OCI-LY7 (cell line): Measurements from ENCODE around the gene AFMID. TPM values are rescaled to one million over a fixed set of nuclear protein-coding genes. Genes with fewer than 3 reads are reported as not detected.

Experiments used
- BruUV-seq: library from RNA; stranded (reverse); fragments of 400-500 nt; replicated peaks from 2 replicates; lab custom pipeline; 2021; lab: Mats Ljungman, UMichigan
- CTCF ChIA-PET: fragments of 300-600 bp; sonication (Branson Sonifier 250); formaldehyde crosslinking; loops from one replicate; lab custom pipeline; 2022; ENCODE audit warnings: antibody characterized with exemption; ENCODE audit not compliant: unreplicated experiment; lab: Charles Lee
- POLR2A ChIA-PET: fragments of 300-600 bp; sonication (Branson Sonifier 250); formaldehyde crosslinking; loops from one replicate; lab custom pipeline; 2022; ENCODE audit warnings: antibody characterized with exemption; lab: Charles Lee
- DNase-seq: peaks from one replicate; pipeline ENCODE4 v3.0.0-alpha.2; 2015; ENCODE audit warnings: low spot score
- H2AFZ ChIP-seq: fragments of 200-600 bp; sonication (generic), shearing (Covaris generic); 2 replicates; pipeline ENCODE4 v1.6.1; 2014; ENCODE audit warnings: mild to moderate bottlenecking, antibody characterized with exemption, low read length, moderate library complexity
- H3K27ac ChIP-seq: fragments of 200-600 bp; sonication (generic); 2 replicates; pipeline ENCODE4 v1.5.1; 2014; ENCODE audit warnings: mixed run types, low read depth, mild to moderate bottlenecking, moderate library complexity, low read length, inconsistent platforms; ENCODE audit not compliant: poor library complexity, severe bottlenecking
- H3K36me3 ChIP-seq: fragments of 200-600 bp; sonication (generic); 2 replicates; pipeline ENCODE4 v1.6.1; 2014; ENCODE audit warnings: mild to moderate bottlenecking, antibody characterized with exemption, low read length, moderate library complexity, mixed read lengths; ENCODE audit not compliant: insufficient read depth
- H3K4me1 ChIP-seq: fragments of 200-600 bp; sonication (generic); 2 replicates; pipeline ENCODE4 v1.5.1; 2014; ENCODE audit warnings: mild to moderate bottlenecking, low read length; ENCODE audit not compliant: insufficient read depth, poor library complexity, severe bottlenecking
- H3K4me2 ChIP-seq: fragments of 200-600 bp; sonication (generic); 2 replicates; pipeline ENCODE4 v1.6.1; 2014; ENCODE audit warnings: mild to moderate bottlenecking, low read length
- H3K4me3 ChIP-seq: fragments of 200-600 bp; sonication (generic); 2 replicates; pipeline ENCODE4 v1.5.1; 2014; ENCODE audit warnings: mild to moderate bottlenecking, low read depth, low read length; ENCODE audit not compliant: poor library complexity, severe bottlenecking
- H3K79me2 ChIP-seq: fragments of 200-600 bp; sonication (generic); 2 replicates; pipeline ENCODE4 v1.6.1; 2016; ENCODE audit warnings: low read depth, mild to moderate bottlenecking, low read length, moderate library complexity, mixed read lengths; ENCODE audit not compliant: insufficient read depth
- H3K9me2 ChIP-seq: fragments of 200-600 bp; sonication (generic); 2 replicates; pipeline ENCODE4 v1.6.1; 2016; ENCODE audit warnings: mild to moderate bottlenecking, low read length, mixed read lengths; ENCODE audit not compliant: insufficient read depth
- H3K9me3 ChIP-seq: fragments of 200-600 bp; sonication (generic); 2 replicates; pipeline ENCODE4 v1.6.1; 2014; ENCODE audit warnings: mild to moderate bottlenecking, mixed run types, low read length, mixed read lengths
- H4K20me1 ChIP-seq: fragments of 200-600 bp; sonication (generic); 2 replicates; pipeline ENCODE4 v1.6.1; 2014; ENCODE audit warnings: mild to moderate bottlenecking, antibody characterized with exemption, low read length, moderate library complexity, mixed read lengths; ENCODE audit not compliant: insufficient read depth
- EZH2phosphoT487 ChIP-seq: fragments of 200-600 bp; sonication (generic); IDR thresholded peaks from 2 replicates; pipeline ENCODE4 v1.6.1; 2018; ENCODE audit warnings: low read depth, borderline replicate concordance, mild to moderate bottlenecking, mixed run types, antibody characterized with exemption, low read length, moderate library complexity, mixed read lengths
- intact Hi-C: fragments of 100-400 bp; cut with micrococcal nuclease; formaldehyde crosslinking; loops from one replicate; pipeline ENCODE4 v1.10.0; 2022; ENCODE audit not compliant: unreplicated experiment
- total RNA-seq, 2 experiments: library from RNA; depleted of rRNA in 1 of 2; stranded (reverse); fragments of >200 nt in 1 of 2; shearing (Covaris generic) in 1 of 2; gene quantifications; 2 replicates each; pipeline ENCODE4 v1.2.3, GENCODE V29; 2014 to 2022
- TF ChIP-seq, protein P1 (sequence below): fragments of 200-600 bp; sonication (generic); conservative IDR thresholded peaks from 2 replicates; pipeline ENCODE4 v1.5.1; 2014; ENCODE audit warnings: mild to moderate bottlenecking, antibody characterized with exemption, low read length, moderate library complexity, mixed read lengths

Gene AFMID
- total RNA-seq, 2 experiments from 2014 or later: 89.1 to 101 TPM

DNA sequence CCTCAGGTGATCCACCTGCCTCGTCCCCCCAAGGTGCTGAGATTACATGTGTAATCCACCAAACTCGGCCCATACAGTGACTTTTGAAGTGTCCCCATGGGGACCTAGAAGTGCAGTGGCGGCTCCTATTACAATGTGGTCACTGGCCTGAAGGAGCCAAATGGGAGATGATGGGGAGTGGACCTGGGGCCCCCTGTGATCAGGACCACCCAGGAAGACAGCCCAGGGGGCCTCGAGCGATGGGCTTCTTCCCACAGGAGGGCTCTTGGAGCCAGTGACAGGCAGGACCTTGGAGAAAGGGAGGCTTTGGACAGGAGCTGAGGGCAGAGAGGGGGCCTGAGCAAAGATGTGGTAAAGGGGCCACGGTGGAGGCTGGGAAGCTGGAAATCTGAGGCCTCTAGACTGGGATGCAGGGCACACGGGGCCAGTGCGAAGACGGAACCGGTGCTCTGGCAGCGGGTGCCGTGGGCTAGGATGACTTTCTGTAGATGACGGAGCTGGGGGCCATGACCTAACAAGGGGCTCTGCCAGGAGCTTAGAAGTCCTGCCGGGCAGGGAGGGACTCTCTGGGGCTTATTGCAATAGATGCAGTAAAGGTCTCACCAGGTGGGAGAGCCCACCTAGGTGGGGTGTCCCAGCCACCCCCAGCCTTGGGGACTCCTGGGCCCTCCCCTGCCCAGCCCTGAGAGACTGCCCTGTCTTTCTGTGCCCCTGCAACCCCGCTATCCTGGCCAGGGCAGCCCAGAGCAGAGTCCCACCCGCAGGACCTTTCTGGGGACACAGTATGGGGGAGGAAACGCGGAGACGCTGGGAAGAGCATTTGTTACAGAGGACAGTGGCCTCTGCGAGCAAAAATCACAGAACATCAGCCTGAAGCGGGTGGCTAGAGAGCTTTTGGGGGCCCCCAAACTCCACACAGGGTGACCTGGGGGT, 43.7 kb upstream of the AFMID start:
- no peak overlapping the region for H3K4me3 ChIP-seq
- TF ChIP-seq EZH2phosphoT487: no peak
- TF ChIP-seq, protein P1, sequence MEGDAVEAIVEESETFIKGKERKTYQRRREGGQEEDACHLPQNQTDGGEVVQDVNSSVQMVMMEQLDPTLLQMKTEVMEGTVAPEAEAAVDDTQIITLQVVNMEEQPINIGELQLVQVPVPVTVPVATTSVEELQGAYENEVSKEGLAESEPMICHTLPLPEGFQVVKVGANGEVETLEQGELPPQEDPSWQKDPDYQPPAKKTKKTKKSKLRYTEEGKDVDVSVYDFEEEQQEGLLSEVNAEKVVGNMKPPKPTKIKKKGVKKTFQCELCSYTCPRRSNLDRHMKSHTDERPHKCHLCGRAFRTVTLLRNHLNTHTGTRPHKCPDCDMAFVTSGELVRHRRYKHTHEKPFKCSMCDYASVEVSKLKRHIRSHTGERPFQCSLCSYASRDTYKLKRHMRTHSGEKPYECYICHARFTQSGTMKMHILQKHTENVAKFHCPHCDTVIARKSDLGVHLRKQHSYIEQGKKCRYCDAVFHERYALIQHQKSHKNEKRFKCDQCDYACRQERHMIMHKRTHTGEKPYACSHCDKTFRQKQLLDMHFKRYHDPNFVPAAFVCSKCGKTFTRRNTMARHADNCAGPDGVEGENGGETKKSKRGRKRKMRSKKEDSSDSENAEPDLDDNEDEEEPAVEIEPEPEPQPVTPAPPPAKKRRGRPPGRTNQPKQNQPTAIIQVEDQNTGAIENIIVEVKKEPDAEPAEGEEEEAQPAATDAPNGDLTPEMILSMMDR: no peak
- H3K4me1 ChIP-seq: peaks cover 36% of the 10 kb centered on the region
- no peaks in the 10 kb centered on the region for H3K79me2 ChIP-seq
- peaks cover 13% of the 10 kb centered on the region for H3K36me3 ChIP-seq
- H3K9me2 ChIP-seq: no peaks in the 10 kb centered on the region
- no peak for DNase-seq
- CTCF ChIA-PET: interaction anchor here (0.6 kb wide), 1 partner anchor 26 kb away, joined by 3 read pairs; no protein-coding TSS in a partner anchor
- POLR2A ChIA-PET: interaction anchor here (1.0 kb wide), 1 partner anchor 8 kb away, joined by 3 read pairs; no protein-coding TSS in a partner anchor
- no peak overlapping the region for H3K4me2 ChIP-seq
- BruUV-seq: no TSS peak
- no peak overlapping the region for H2AFZ ChIP-seq
- H3K9me3 ChIP-seq: no peaks in the 10 kb centered on the region
- no peak overlapping the region for H3K27ac ChIP-seq
- no peaks in the 10 kb centered on the region for H4K20me1 ChIP-seq
- intact Hi-C loops: no loop called here

DNA sequence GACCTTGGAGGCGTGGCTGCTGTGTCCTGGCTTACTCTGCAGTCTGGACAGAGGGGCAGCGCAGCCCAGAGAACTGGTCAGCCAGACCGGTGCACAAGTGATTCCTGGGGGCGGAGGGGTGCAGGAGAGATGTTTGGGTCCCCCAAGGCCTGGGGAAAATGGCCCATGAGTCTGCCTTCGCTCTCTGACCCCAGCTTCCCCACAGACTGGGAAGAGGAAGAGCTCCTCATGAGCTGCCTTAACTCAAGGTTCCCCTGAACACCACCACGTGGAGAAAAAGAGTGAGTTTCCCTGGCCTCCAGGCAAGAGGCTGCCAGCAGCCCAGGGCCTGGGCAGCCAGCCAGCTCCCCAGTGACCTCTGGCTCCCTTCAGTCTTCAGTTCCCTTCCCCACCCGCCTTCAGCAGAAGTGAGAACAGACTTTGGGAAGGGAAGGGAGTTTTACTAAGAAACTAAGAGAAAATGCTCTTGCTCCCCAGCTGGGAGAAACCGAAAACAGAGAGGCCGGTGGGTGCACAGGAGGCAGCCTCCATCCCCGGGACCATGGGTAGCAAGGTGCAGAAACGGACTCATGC, 42.9 kb upstream of the AFMID start:
- Histone ChIP-seq H3K9me3 (no peaks in the 10 kb centered on the region), H3K79me2 (no peaks in the 10 kb centered on the region), H3K9me2 (no peaks in the 10 kb centered on the region), H3K4me1 (peaks cover 40% of the 10 kb centered on the region), H3K36me3 (peaks cover 13% of the 10 kb centered on the region), H3K27ac (no peak overlapping the region), H2AFZ (no peak overlapping the region), H4K20me1 (no peaks in the 10 kb centered on the region), H3K4me2 (no peak overlapping the region), H3K4me3 (no peak overlapping the region)
- no peak for DNase-seq
- CTCF ChIA-PET: no interaction called here
- TF ChIP-seq, protein P1: 0 out of 2 replicates have a peak, but pooled peaks have one; percentile 17
- TF ChIP-seq EZH2phosphoT487: no peak
- no TSS peak for BruUV-seq
- intact Hi-C loops: no loop called here
- POLR2A ChIA-PET: interaction anchor here (0.8 to 1.0 kb wide), 2 partner anchors 9 kb away, joined by 3 read pairs; no protein-coding TSS in a partner anchor
